GM21381 (cell line): ENCODE results near the gene COPB2.

Experiments used
- ATAC-seq: cut with Tn5 transposase; IDR thresholded peaks from one replicate; pipeline ENCODE4 v1.9.1; 2021; ENCODE audit warnings: mild to moderate bottlenecking, moderate library complexity; ENCODE audit not compliant: unreplicated experiment

Gene COPB2

GRCh38 chr3:139329364-139329850, 60.0 kb downstream of the COPB2 start:
- ATAC-seq: peak; percentile 98

GRCh38 chr3:139328356-139328755, 61.1 kb downstream of the COPB2 start:
- ATAC-seq: no peak

DNA sequence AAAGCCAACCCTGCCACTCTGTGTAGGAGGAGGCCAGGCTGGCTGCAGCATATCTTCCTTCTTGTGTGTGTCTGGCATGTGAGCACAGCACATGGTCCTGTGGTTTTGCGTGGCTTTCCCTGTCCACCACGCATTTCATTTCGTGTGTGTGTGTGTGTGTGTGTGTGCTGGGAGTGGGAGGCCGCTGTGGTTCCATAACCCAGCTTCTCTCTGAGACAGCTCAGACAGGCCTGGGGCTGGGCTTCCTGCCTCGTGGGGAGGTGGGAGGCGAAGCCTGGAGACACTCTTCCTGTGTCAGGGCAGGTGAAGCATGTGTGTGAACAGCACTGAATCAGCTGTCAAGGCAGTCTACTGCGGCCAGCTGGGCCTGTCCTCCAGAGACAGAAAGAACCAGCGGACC, 61.6 kb downstream of the COPB2 start:
- no peak for ATAC-seq

GRCh38 chr3:139327231-139327630, 62.2 kb downstream of the COPB2 start:
- no peak for ATAC-seq

GRCh38 chr3:139326707-139327106, 62.7 kb downstream of the COPB2 start:
- no peak for ATAC-seq

GRCh38 chr3:139326131-139326530, 63.3 kb downstream of the COPB2 start:
- no peak for ATAC-seq

- no peak for ATAC-seq
These were observed 63.9 kb downstream of the COPB2 start for GRCh38 chr3:139325551-139325950.

- ATAC-seq: no peak
These were observed 65.0 kb downstream of the COPB2 start for GRCh38 chr3:139324456-139324855.

DNA sequence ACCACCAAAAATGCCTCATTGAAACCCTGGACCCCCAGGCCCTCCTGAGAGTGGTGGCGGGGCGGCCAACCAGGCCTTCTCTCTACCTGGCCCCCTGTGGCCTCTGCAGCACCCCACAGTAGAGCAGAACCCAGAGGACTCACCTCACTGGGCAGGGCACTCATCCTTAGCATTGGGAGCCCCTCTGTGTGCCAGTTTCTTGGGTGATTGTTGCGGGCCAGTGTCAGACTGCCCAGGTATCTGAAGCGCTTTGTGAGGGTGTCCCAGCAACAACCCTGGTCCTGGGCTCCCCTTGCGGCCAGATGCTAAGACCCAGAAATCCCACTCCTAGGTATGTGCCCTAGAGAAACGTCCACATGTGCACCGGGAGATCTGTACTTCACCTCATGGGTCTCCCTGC, 66.3 kb downstream of the COPB2 start:
- ATAC-seq: no peak

GRCh38 chr3:139322346-139322745, 67.1 kb downstream of the COPB2 start:
- no peak for ATAC-seq

- ATAC-seq: no peak
These were observed 68.7 kb downstream of the COPB2 start for GRCh38 chr3:139320551-139321309.

GRCh38 chr3:139319428-139320402, 69.7 kb downstream of the COPB2 start:
- no peak for ATAC-seq

DNA sequence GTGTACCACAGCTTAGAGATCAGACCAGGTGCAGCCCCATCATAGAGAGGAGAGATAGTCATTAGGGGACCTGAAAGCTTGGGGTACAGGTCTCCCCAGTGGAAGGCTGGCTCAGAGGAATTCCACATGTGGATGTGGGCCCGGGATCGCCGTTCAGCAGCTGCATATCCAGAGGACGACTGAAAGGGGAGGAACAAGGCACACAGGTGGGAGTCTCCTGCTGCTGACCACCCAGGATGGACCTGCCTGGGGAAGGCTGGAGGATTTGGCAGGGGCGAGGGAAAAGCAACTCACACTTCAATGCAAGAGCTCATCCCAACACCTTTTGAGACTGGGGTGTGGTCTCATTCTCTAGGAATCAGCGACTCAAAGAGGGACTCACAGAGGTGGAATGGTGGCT, 70.6 kb downstream of the COPB2 start:
- ATAC-seq: no peak

DNA sequence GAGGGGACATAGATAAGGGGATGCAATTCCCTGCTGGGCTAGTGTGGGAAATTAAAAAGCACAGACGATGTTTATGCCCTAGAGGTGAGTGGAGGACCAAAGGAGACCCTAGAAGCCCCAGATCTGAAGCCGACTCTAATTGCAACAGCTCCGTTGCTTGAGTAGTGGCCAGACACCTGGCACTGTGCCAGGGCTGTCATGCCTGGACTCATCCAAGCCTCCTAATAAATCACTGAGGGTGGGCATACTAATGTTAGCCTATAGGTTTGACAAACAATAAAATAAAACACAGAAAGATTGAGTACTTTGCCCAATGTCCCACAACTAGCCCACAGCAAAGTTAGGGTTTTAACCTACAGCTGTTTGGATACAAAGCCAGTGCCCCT, 71.0 kb downstream of the COPB2 start:
- no peak for ATAC-seq

GRCh38 chr3:139317660-139318430, 71.6 kb downstream of the COPB2 start:
- ATAC-seq: no peak

- no peak for ATAC-seq
These were observed 72.2 kb downstream of the COPB2 start for GRCh38 chr3:139317215-139317614.

DNA sequence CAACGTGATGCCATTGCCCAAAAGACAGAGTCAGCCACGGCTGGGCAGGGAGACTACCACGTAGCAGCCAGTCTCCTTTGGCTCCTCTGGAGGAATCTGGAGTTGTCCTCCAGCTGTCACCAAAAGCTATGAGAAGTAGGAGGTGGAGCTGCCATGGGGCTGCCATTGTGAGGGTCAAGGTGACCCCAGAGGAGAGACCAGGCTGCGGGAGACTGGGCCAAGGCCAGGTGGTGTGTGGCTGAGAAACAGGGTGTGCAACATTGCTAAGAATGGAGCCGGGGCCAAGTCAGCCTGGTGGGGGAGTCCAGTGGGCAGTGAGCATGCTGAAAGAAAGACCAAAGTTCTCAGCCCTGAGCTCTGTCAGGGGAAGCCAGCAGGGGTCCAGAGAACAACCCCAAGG, 75.5 kb downstream of the COPB2 start:
- no peak for ATAC-seq

GRCh38 chr3:139312959-139313358, 76.5 kb downstream of the COPB2 start:
- ATAC-seq: no peak

- ATAC-seq: no peak
These were observed 77.0 kb downstream of the COPB2 start for GRCh38 chr3:139312416-139312815.

GRCh38 chr3:139311557-139311956, 77.9 kb downstream of the COPB2 start:
- no peak for ATAC-seq

- ATAC-seq: no peak
These were observed 78.9 kb downstream of the COPB2 start for GRCh38 chr3:139310474-139310933.
